Omental fat pad (tissue), 4 donors: ENCODE results near the gene FARP2. TPM values are rescaled to one million over a fixed set of nuclear protein-coding genes. Genes with fewer than 3 reads are reported as not detected.
"Not testable (repeated sequence)": the region's sequence is repeated elsewhere in the genome, so short reads cannot be mapped to it uniquely, and the experiment has no call there.

Experiments
- ATAC-seq: fragments of 150-250 bp; one replicate; pipeline ENCODE4 v1.9.1; 2016; ENCODE audit warnings: mild to moderate bottlenecking, moderate library complexity; ENCODE audit not compliant: low FRiP score
- DNase-seq: peaks from one replicate; pipeline ENCODE4 v3.0.0-alpha.2; 2019; ENCODE audit warnings: low spot score
- total RNA-seq, 4 donors: library from RNA; depleted of rRNA; stranded (reverse); fragments of >200 nt; gene quantifications; one replicate each; pipeline ENCODE4 v1.1.0, GENCODE V29; 2016
- TF ChIP-seq, protein P1 (sequence below), 3 donors: fragments of 450-650 bp; IDR thresholded peaks; one replicate each; pipeline ENCODE4 v1.5.1; 2016 to 2017; ENCODE audit warnings: antibody characterized with exemption in 3 of 3, mild to moderate bottlenecking in 3 of 3, moderate library complexity in 2 of 3

FARP2 gene
- total RNA-seq, 4 donors from 2014 or later: 27.6 to 65.8 (median 34.1) TPM

DNA sequence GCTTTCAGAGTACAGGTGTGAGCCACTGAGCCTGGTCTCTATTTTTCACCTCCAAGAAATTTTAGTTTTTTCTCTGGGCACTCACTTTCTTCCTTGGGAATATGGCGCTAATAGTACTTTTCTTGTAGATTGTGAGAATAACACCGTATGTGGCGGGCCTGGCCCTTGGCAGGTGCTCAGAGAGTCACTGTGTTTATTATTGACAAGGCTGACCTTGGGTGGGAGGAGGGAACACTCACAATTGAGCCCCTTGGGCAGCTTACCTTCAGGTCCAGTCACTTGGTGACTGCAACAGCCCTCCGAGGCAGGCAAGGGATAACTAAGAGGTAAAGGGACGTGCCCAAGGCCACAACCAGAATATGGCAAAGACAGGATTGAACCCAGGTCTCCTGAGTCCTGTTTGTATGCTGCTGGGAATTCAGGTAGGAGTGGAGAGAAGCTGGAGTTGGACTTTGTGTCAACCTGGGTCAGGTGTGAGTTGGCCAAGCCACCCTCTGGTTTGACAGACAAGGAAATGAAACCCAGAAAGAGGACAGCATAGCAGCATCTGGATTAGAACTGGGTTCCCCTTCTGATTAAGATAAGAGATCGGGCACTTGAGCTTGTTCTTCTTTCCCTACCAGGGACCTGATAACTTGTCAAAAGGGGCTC is 155.1 kb downstream of the FARP2 start:
- TF ChIP-seq, protein P1, sequence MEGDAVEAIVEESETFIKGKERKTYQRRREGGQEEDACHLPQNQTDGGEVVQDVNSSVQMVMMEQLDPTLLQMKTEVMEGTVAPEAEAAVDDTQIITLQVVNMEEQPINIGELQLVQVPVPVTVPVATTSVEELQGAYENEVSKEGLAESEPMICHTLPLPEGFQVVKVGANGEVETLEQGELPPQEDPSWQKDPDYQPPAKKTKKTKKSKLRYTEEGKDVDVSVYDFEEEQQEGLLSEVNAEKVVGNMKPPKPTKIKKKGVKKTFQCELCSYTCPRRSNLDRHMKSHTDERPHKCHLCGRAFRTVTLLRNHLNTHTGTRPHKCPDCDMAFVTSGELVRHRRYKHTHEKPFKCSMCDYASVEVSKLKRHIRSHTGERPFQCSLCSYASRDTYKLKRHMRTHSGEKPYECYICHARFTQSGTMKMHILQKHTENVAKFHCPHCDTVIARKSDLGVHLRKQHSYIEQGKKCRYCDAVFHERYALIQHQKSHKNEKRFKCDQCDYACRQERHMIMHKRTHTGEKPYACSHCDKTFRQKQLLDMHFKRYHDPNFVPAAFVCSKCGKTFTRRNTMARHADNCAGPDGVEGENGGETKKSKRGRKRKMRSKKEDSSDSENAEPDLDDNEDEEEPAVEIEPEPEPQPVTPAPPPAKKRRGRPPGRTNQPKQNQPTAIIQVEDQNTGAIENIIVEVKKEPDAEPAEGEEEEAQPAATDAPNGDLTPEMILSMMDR (IDR thresholded peaks at IDR 0.05): no peak
- ATAC-seq: no peak
- no peak for DNase-seq

DNA sequence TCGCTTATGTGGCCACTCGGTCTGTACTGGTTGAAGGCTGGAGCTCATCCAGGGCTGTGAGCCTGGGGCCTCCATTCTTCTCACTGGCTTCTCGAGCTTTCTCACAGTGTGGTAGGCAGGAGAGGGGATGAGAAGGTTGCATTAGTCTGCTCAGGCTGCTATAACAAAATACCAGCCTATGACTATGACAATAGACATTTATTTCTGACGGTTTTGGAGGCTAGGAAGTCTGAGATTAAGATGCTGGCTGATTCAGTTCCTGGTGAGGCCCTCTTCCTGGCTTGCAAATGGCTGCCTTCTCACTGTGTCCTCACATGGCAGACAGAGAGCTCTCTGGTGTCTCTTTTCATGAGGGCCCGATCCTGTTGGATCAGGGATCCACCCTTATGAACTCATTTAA is 158.5 kb downstream of the FARP2 start:
- ATAC-seq (no peak), DNase-seq (no peak)
- TF ChIP-seq, protein P1 (IDR thresholded peaks at IDR 0.05): no peak

DNA sequence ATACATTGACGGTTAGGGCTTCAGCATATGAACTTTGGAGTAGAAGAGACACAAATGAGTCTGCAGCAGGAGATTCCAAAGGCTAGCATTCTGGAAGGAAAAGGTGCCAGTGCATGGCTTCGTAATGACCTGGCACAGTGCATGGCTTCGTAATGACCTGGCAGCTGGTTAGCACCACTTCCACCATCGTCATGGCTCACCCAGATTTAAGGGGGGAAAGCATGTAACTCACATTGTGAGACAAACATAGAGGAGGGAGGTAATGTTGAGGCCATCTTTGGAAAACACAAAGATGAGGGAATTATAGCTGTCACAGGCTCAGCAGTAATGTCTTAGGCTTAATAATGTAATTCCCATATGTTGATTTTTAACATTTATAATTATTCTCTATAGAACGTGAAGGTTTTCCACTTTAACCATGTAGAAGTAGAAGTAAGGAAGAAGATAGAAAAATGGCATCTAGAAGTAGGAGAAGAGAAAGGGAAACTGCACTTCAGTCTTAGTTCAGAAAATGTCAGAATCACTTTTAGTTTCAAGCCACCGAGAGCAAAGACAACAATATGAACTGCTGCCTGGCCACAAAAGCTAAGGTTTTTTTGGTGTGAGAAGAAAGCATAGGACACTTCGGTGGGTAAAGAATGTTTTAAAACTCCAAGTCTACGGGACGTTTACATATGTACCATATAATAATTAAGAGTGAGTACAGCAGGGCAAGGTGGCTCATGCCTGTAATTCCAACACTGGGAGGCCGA is 159.1 kb downstream of the FARP2 start:
- DNase-seq (no peak), ATAC-seq (no peak)
- TF ChIP-seq, protein P1 (IDR thresholded peaks at IDR 0.05): no peak

DNA sequence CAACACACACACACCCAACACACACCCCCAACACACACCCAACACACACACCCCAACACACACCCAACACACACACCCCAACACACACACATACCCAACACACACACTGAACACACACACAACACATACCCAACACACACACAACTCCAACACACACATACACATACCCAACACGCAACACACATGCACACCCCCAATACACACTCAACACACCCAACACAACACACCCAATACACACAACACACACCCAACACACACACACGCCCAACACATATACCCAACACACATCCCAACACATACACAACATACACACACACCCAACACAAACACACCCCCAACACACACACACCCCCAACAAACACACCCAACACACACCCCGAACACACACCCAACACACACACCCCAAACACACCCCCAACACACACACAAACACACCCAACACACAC is 160.5 kb downstream of the FARP2 start:
- TF ChIP-seq, protein P1 (IDR thresholded peaks at IDR 0.05): no peak
- ATAC-seq (peak; percentile 28), DNase-seq (no peak)

DNA sequence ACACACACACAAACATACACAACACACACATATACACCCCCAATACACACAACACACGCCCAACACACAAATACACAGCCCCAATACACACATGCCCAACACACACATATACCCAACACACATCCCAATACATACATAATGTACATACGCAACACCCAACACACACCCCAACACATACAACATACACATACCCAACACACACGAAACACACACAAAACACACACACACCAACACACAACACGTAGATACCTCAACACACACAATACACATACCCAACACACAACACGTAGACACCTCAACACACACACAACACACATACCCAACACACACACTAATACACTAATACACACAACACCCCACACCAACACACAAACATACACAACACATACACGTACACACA is 161.2 kb downstream of the FARP2 start:
- TF ChIP-seq, protein P1 (IDR thresholded peaks at IDR 0.05): no peak
- no peak for ATAC-seq
- no peak for DNase-seq

DNA sequence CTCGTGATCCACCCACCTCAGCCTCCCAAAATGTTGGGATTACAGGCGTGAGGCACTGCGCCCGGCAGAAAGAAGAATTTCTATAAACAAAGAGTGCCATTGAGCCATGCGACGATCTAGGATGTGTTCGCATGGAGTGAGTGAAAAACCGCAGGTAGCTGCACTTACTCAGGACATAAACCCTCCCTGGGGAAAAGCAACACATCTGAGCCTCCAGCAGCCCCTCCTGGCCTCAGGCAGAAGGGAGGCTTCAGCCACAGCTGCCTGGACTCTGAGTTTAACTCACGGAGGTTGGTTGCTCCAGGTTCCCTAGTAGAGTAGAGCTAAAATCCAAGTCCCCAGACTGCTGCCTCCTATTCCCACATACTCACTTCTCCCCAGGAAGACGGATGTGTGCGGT is 163.6 kb downstream of the FARP2 start:
- no peak for DNase-seq
- TF ChIP-seq, protein P1 (IDR thresholded peaks at IDR 0.05): no peak
- no peak for ATAC-seq

DNA sequence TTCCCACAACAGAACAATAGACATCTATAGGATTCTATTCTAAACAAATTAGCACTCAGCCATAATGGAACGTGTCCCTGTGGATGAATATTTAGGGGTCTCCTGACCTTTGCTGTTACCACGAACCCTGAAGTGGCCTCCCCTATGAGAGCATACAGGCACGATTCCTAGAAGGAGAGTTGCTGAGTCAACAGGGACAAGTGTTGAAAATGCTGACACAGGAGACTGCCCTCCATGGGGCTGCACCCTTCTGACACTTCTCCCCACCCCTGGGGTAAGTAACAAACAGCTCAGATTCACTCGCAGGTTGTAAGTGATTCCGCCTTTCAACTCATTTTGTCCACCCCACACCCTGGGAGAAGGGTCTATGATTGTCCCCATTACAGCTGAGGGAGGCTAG is 166.4 kb downstream of the FARP2 start:
- ATAC-seq (no peak), DNase-seq (no peak)
- TF ChIP-seq, protein P1 (IDR thresholded peaks at IDR 0.05): no peak

DNA sequence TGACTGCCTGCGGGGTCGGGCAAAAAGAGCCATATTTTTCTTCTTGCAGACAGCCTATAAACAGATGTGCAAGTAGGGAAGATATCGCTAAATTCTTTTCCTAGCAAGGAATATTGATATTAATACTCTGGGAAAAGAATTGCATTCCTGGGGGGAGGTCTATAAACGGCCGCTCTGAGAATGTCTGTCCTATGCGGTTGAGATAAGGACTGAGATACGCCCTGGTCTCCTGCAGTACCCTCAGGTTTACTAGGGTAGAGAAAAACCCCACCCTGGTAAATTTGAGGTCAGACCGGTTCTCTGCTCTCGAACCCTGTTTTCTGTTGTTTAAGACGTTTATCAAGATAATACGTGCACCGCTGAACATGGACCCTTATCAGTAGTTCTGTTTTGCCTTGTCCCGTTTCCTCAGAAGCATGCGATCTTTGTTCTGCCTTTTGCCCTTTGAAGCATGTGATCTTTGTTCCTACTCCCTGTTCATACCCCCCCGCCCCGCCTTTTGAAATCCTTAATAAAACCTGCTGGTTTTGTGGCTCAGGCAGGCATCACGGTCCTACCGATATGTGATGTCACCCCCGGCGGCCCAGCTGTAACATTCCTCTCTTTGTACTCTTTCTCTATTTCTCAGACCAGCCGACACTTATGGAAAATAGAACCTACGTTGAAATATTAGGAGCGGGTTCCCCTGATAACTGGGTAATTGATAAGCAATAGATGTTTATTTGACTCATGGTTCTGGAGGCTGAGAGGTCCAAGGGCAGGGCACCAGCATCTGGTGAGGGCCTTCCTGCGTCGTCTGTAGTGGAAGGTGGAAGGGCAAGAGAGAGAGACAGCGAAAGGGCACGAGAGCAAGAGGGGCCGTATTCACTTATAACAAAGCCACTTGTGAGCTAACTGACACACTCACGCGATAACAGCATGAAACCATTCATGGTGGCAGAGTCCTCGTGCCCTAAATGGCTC is 170.0 kb downstream of the FARP2 start:
- not testable (repeated sequence) for DNase-seq, ATAC-seq
